Measurements from ENCODE around the gene SLCO2B1. TPM values are rescaled to one million over a fixed set of nuclear protein-coding genes. Genes with fewer than 3 reads are reported as not detected.

The SLCO2B1 gene
- total RNA-seq, 1 donor from 2014 or later, result 3.5 TPM

GRCh38 chr11:75161506-75162095 is 10.7 kb downstream of the SLCO2B1 start:
- H3K4me1 Mint-ChIP-seq (ENCODE audit: unreplicated experiment), result peaks cover 59% of the 10 kb centered on the region
- H3K27ac Mint-ChIP-seq (ENCODE audit: unreplicated experiment), result peak overlapping the region; percentile 100
- TF ChIP-seq CTCF (IDR thresholded peaks at IDR 0.05; ENCODE audit: unreplicated experiment), result no peak
- H3K27me3 Mint-ChIP-seq (ENCODE audit: unreplicated experiment), result peaks cover 10% of the 10 kb centered on the region
- peak overlapping the region; percentile 63 for H3K4me3 Mint-ChIP-seq (ENCODE audit: unreplicated experiment)
- no peaks in the 10 kb centered on the region for H3K9me3 Mint-ChIP-seq (ENCODE audit: unreplicated experiment)
- peak; percentile 73 for DNase-seq (ENCODE audit: low spot score)
- peaks cover 11% of the 10 kb centered on the region for H3K36me3 Mint-ChIP-seq (ENCODE audit: low read depth, unreplicated experiment)

GRCh38 chr11:75162954-75163353 is 12.0 kb downstream of the SLCO2B1 start:
- no peak for DNase-seq (ENCODE audit: low spot score)
- Mint-ChIP-seq H3K4me3 (ENCODE audit: unreplicated experiment) (no peak overlapping the region), H3K27me3 (ENCODE audit: unreplicated experiment) (peaks cover 11% of the 10 kb centered on the region), H3K27ac (ENCODE audit: unreplicated experiment) (peak overlapping the region; percentile 67), H3K9me3 (ENCODE audit: unreplicated experiment) (no peaks in the 10 kb centered on the region), H3K36me3 (ENCODE audit: low read depth, unreplicated experiment) (peaks cover 5% of the 10 kb centered on the region), H3K4me1 (ENCODE audit: unreplicated experiment) (peaks cover 61% of the 10 kb centered on the region)
- no peak for TF ChIP-seq CTCF (IDR thresholded peaks at IDR 0.05; ENCODE audit: unreplicated experiment)

- Mint-ChIP-seq H3K27ac (ENCODE audit: unreplicated experiment) (peak overlapping the region; percentile 31), H3K27me3 (ENCODE audit: unreplicated experiment) (peaks cover 11% of the 10 kb centered on the region), H3K4me1 (ENCODE audit: unreplicated experiment) (peaks cover 58% of the 10 kb centered on the region)
Measured at GRCh38 chr11:75163921-75164849, 13.3 kb downstream of the SLCO2B1 start.

GRCh38 chr11:75165721-75166120 is 14.8 kb downstream of the SLCO2B1 start:
- H3K9me3 Mint-ChIP-seq (ENCODE audit: unreplicated experiment), result no peaks in the 10 kb centered on the region
- no peak for DNase-seq (ENCODE audit: low spot score)
- TF ChIP-seq CTCF (IDR thresholded peaks at IDR 0.05; ENCODE audit: unreplicated experiment), result no peak
- H3K4me1 Mint-ChIP-seq (ENCODE audit: unreplicated experiment), result peaks cover 45% of the 10 kb centered on the region
- no peak overlapping the region for H3K4me3 Mint-ChIP-seq (ENCODE audit: unreplicated experiment)
- H3K27me3 Mint-ChIP-seq (ENCODE audit: unreplicated experiment), result peaks cover 13% of the 10 kb centered on the region
- H3K27ac Mint-ChIP-seq (ENCODE audit: unreplicated experiment), result no peak overlapping the region
- H3K36me3 Mint-ChIP-seq (ENCODE audit: low read depth, unreplicated experiment), result peaks cover 5% of the 10 kb centered on the region

More at GRCh38 chr11:75163921-75164849, 13.3 kb downstream of the SLCO2B1 start:
- H3K9me3 Mint-ChIP-seq (ENCODE audit: unreplicated experiment), result no peaks in the 10 kb centered on the region
- no peak for TF ChIP-seq CTCF (IDR thresholded peaks at IDR 0.05; ENCODE audit: unreplicated experiment)
- no peak for DNase-seq (ENCODE audit: low spot score)
- no peak overlapping the region for H3K4me3 Mint-ChIP-seq (ENCODE audit: unreplicated experiment)
- H3K36me3 Mint-ChIP-seq (ENCODE audit: low read depth, unreplicated experiment), result peaks cover 5% of the 10 kb centered on the region

- H3K9me3 Mint-ChIP-seq (ENCODE audit: unreplicated experiment), result no peaks in the 10 kb centered on the region
- TF ChIP-seq CTCF (IDR thresholded peaks at IDR 0.05; ENCODE audit: unreplicated experiment), result no peak
- peak overlapping the region; percentile 36 for H3K27ac Mint-ChIP-seq (ENCODE audit: unreplicated experiment)
Measured at GRCh38 chr11:75166791-75167190, 15.9 kb downstream of the SLCO2B1 start.

More at GRCh38 chr11:75166791-75167190, 15.9 kb downstream of the SLCO2B1 start:
- H3K36me3 Mint-ChIP-seq (ENCODE audit: low read depth, unreplicated experiment), result no peaks in the 10 kb centered on the region
- peaks cover 35% of the 10 kb centered on the region for H3K4me1 Mint-ChIP-seq (ENCODE audit: unreplicated experiment)
- H3K4me3 Mint-ChIP-seq (ENCODE audit: unreplicated experiment), result no peak overlapping the region
- no peak for DNase-seq (ENCODE audit: low spot score)
- peaks cover 10% of the 10 kb centered on the region for H3K27me3 Mint-ChIP-seq (ENCODE audit: unreplicated experiment)
